PC-9 (cell line): ENCODE data around the gene MYO1E.

Experiments used
- EZH2 ChIP-seq: fragments of 200-600 bp; sonication (generic); IDR thresholded peaks from 2 replicates; pipeline ENCODE4 v1.8.0; 2017; ENCODE audit warnings: antibody characterized with exemption, low read depth
- TF ChIP-seq, protein P1 (sequence below): fragments of 200-600 bp; sonication (generic); conservative IDR thresholded peaks from 2 replicates; pipeline ENCODE4 v1.6.1; 2017; ENCODE audit warnings: mixed run types, antibody characterized with exemption, mild to moderate bottlenecking, moderate library complexity

DNA sequence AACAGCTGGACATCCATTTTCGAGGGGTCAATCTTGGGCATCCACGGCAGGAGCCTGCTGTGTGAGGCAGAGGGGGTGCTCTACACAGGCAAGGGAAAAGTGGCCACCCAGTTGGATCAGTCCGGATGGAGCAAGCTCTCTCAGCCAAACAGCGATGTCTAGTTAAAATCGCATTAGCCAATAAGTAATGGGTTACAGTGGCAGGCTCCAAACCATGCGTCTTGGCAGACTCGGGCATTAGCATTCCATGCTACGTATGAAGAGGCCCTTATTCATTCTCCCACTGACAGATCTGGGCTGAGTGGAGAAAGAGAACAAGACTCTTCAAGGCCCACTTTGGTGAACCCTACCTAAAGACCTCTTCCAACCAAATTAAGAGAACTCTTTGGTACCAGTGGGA is 218.4 kb downstream of the MYO1E start:
- TF ChIP-seq, protein P1, sequence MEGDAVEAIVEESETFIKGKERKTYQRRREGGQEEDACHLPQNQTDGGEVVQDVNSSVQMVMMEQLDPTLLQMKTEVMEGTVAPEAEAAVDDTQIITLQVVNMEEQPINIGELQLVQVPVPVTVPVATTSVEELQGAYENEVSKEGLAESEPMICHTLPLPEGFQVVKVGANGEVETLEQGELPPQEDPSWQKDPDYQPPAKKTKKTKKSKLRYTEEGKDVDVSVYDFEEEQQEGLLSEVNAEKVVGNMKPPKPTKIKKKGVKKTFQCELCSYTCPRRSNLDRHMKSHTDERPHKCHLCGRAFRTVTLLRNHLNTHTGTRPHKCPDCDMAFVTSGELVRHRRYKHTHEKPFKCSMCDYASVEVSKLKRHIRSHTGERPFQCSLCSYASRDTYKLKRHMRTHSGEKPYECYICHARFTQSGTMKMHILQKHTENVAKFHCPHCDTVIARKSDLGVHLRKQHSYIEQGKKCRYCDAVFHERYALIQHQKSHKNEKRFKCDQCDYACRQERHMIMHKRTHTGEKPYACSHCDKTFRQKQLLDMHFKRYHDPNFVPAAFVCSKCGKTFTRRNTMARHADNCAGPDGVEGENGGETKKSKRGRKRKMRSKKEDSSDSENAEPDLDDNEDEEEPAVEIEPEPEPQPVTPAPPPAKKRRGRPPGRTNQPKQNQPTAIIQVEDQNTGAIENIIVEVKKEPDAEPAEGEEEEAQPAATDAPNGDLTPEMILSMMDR: no peak
- TF ChIP-seq EZH2: no peak
